NCI-H226 (cell line): ENCODE data around the gene OR2J2.
"Not testable (repeated sequence)": the region's sequence is repeated elsewhere in the genome, so short reads cannot be mapped to it uniquely, and the experiment has no call there.

Experiments used
- DNase-seq: peaks from one replicate; pipeline ENCODE4 v3.0.0-alpha.2; 2015

The OR2J2 gene

GRCh38 chr6:29170607-29171006 lies at the start of gene OR2J2:
TSS of gene OR2J2 (plus strand) at chr6:29170907. CDS start at chr6:29173636, 2,729 bp downstream.
- not testable (repeated sequence) for DNase-seq

GRCh38 chr6:29129326-29130012 lies 41.2 kb upstream of the OR2J2 start:
- DNase-seq: no peak

- no peak for DNase-seq
These were observed 40.1 kb upstream of the OR2J2 start for GRCh38 chr6:29130644-29131043.

- DNase-seq: no peak
These were observed 39.0 kb upstream of the OR2J2 start for GRCh38 chr6:29131691-29132090.

GRCh38 chr6:29137724-29138123 lies 33.0 kb upstream of the OR2J2 start:
- DNase-seq: no peak

- DNase-seq: no peak
These were observed 29.1 kb upstream of the OR2J2 start for GRCh38 chr6:29141606-29142005.

GRCh38 chr6:29142309-29142708 lies 28.4 kb upstream of the OR2J2 start:
- no peak for DNase-seq

- no peak for DNase-seq
These were observed 24.5 kb upstream of the OR2J2 start for GRCh38 chr6:29146179-29146578.

- DNase-seq: no peak
These were observed 23.6 kb upstream of the OR2J2 start for GRCh38 chr6:29147074-29147473.

GRCh38 chr6:29149444-29149843 lies 21.3 kb upstream of the OR2J2 start:
- not testable (repeated sequence) for DNase-seq

- no peak for DNase-seq
These were observed 17.6 kb upstream of the OR2J2 start for GRCh38 chr6:29153083-29153482.

- DNase-seq: not testable (repeated sequence)
These were observed 15.5 kb upstream of the OR2J2 start for GRCh38 chr6:29155182-29155581.

- DNase-seq: not testable (repeated sequence)
These were observed 10.8 kb upstream of the OR2J2 start for GRCh38 chr6:29159922-29160321.

- not testable (repeated sequence) for DNase-seq
These were observed 5.1 kb upstream of the OR2J2 start for GRCh38 chr6:29165571-29165970.

- no peak for DNase-seq
These were observed 1.0 kb downstream of the OR2J2 start for GRCh38 chr6:29171736-29172135.

- no peak for DNase-seq
These were observed 12.9 kb downstream of the OR2J2 start for GRCh38 chr6:29183594-29183993.

- not testable (repeated sequence) for DNase-seq
These were observed 18.0 kb downstream of the OR2J2 start for GRCh38 chr6:29188659-29189058.

GRCh38 chr6:29200767-29201662 lies 30.3 kb downstream of the OR2J2 start:
- no peak for DNase-seq

GRCh38 chr6:29201966-29202365 lies 31.3 kb downstream of the OR2J2 start:
- no peak for DNase-seq

GRCh38 chr6:29211488-29211887 lies 40.8 kb downstream of the OR2J2 start:
- DNase-seq: no peak

GRCh38 chr6:29216528-29216927 lies 45.8 kb downstream of the OR2J2 start:
- no peak for DNase-seq

GRCh38 chr6:29217242-29217641 lies 46.5 kb downstream of the OR2J2 start:
- DNase-seq: not testable (repeated sequence)

GRCh38 chr6:29218056-29218455 lies 47.3 kb downstream of the OR2J2 start:
- DNase-seq: not testable (repeated sequence)
